Lung (tissue), 12 donors: ENCODE measurements around the gene WASL. TPM values are rescaled to one million over a fixed set of nuclear protein-coding genes. Genes with fewer than 3 reads are reported as not detected.

Experiments
- ATAC-seq: fragments of 200-7000 bp; cut with Tn5 transposase; one replicate; pipeline ENCODE4 v1.9.1; 2020; ENCODE audit warnings: moderate number of reproducible peaks; ENCODE audit not compliant: insufficient read depth, low FRiP score
- DNase-seq, 3 donors: peaks; one replicate each; pipeline ENCODE4 v3.0.0-alpha.2; 2013 to 2017
- H3K27ac ChIP-seq, 2 donors: one replicate each; pipeline ENCODE4 v1.5.1; 2013; ENCODE audit warnings: mild to moderate bottlenecking in 2 of 2, moderate library complexity in 2 of 2, control low read depth in 1 of 2, inconsistent platforms in 1 of 2, low read depth in 1 of 2, low read length in 1 of 2
- H3K27me3 ChIP-seq, 3 donors: one replicate each; pipeline ENCODE4 v1.5.1; 2013; ENCODE audit warnings: low read length in 2 of 3; ENCODE audit not compliant: control insufficient read depth in 3 of 3, insufficient read depth in 3 of 3
- H3K36me3 ChIP-seq, 4 donors: one replicate each; pipeline ENCODE4 v1.5.1; 2013; ENCODE audit warnings: low read length in 4 of 4, mild to moderate bottlenecking in 1 of 4, moderate library complexity in 1 of 4; ENCODE audit not compliant: control insufficient read depth in 4 of 4, insufficient read depth in 4 of 4
- H3K4me1 ChIP-seq, 5 donors: one replicate each; pipeline ENCODE4 v1.5.1; 2013; ENCODE audit warnings: low read length in 5 of 5, mild to moderate bottlenecking in 2 of 5, moderate library complexity in 1 of 5; ENCODE audit not compliant: control insufficient read depth in 5 of 5, insufficient read depth in 5 of 5
- H3K4me3 ChIP-seq: one replicate; pipeline ENCODE4 v1.5.1; 2013; ENCODE audit warnings: mild to moderate bottlenecking, control low read depth, moderate library complexity
- H3K9ac ChIP-seq, 2 donors: one replicate each; pipeline ENCODE4 v1.5.1; 2013; ENCODE audit warnings: low read length in 2 of 2, control low read depth in 1 of 2; ENCODE audit not compliant: insufficient read depth in 1 of 2
- H3K9me3 ChIP-seq, 4 donors: one replicate each; pipeline ENCODE4 v1.5.1; 2013; ENCODE audit warnings: low read length in 3 of 4, mild to moderate bottlenecking in 1 of 4, moderate library complexity in 1 of 4; ENCODE audit not compliant: control insufficient read depth in 4 of 4, insufficient read depth in 3 of 4
- CTCF ChIP-seq: IDR thresholded peaks from 2 replicates; pipeline ENCODE4 v1.5.1; 2012; ENCODE audit warnings: mild to moderate bottlenecking; ENCODE audit errors: control extremely low read depth, extremely low read depth
- WGBS, 2 donors: extraction: QIAGEN DNeasy Blood & Tissue Kit; methylation state at CpG; one replicate each; pipeline ENCODE4 v1.1.7; 2013; 5-methylcytosine and 5-hydroxymethylcytosine counted together
- polyA plus RNA-seq, 2 donors: library from polyadenylated mRNA; stranded (reverse); fragments of 200-250 nt; gene quantifications; one replicate each; pipeline ENCODE4 v1.2.1, GENCODE V29; 2013
- total RNA-seq, 2 donors: library from RNA; depleted of rRNA in 1 of 2; stranded (reverse); fragments of >200 nt in 1 of 2; gene quantifications; one replicate each; pipeline ENCODE4 v1.2.1, GENCODE V29; 2014 to 2021
- donor health status: control.
- donor health status: control.
- donor health status: Bipolar disorder and iron deficiency.
- donor health status: healthy.
- donor health status: DM: yes; HTN: yes; CAD: no.

Gene WASL
- total and polyA plus RNA-seq, 4 donors = 11.8 to 52.7 (median 22.2) TPM

- no peak for TF ChIP-seq CTCF
- H3K4me3 ChIP-seq = no peak overlapping the region
- no peak overlapping the region for H3K27ac ChIP-seq
- no peaks in the 10 kb centered on the region for H3K27me3 ChIP-seq
- H3K9ac ChIP-seq = no peak overlapping the region
- no peaks in the 10 kb centered on the region for H3K9me3 ChIP-seq
- DNase-seq (no peak), ATAC-seq (no peak)
- WGBS, 2 donors = 91 to 92% methylated on average over 3 of the region's 3 CpGs
- H3K36me3 ChIP-seq = no peaks in the 10 kb centered on the region
- peaks cover 0 to 15% (median 0%) of the 10 kb centered on the region in 5 donors for H3K4me1 ChIP-seq
These were observed 38.6 kb upstream of the WASL start for GRCh38 chr7:123787220-123788007.

DNA sequence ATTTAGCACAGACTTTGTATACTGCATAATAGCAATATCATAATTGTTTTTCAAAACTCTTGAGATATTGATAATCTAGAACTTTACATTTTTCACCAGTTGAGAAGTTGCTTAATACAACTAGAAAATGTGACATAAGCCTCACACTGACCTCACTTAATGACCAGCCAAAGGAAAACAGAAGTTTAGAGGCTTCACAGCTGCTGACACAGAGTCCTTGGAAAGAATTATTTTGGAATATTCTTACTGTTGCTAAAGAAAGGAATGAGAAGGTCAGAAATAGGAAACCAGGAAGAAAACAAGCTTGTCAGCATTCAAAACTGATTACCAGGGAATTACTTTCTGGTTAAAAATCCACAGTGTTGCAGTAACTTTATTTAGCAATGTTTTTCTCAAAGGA lies 35.5 kb upstream of the WASL start:
- Histone ChIP-seq H3K9ac (no peak overlapping the region), H3K27me3 (no peaks in the 10 kb centered on the region), H3K4me1 (peaks cover 0 to 20% (median 0%) of the 10 kb centered on the region in 5 donors), H3K4me3 (no peak overlapping the region), H3K36me3 (no peaks in the 10 kb centered on the region), H3K9me3 (no peaks in the 10 kb centered on the region), H3K27ac (no peak overlapping the region)
- ATAC-seq (no peak), DNase-seq (peak; percentile 31 to 91 (median 91))
- TF ChIP-seq CTCF = no peak

GRCh38 chr7:123783820-123784219 lies 35.0 kb upstream of the WASL start:
- ATAC-seq (no peak), DNase-seq (peak in 1 of 3 donors; percentile 24)
- WGBS, 2 donors = 67 to 74% methylated on average over 3 of the region's 3 CpGs
- H3K9ac ChIP-seq = no peak overlapping the region
- peaks cover 0 to 20% (median 0%) of the 10 kb centered on the region in 5 donors for H3K4me1 ChIP-seq
- no peak overlapping the region for H3K4me3 ChIP-seq
- H3K27ac ChIP-seq = no peak overlapping the region
- H3K27me3 ChIP-seq = no peaks in the 10 kb centered on the region
- no peaks in the 10 kb centered on the region for H3K36me3 ChIP-seq
- no peak for TF ChIP-seq CTCF
- no peaks in the 10 kb centered on the region for H3K9me3 ChIP-seq
